ENCODE measurements around the gene RYR2. TPM values are rescaled to one million over a fixed set of nuclear protein-coding genes. Genes with fewer than 3 reads are reported as not detected.

RYR2 gene
- total RNA-seq, 1 experiment from 2014 or later = 2.8 TPM

DNA sequence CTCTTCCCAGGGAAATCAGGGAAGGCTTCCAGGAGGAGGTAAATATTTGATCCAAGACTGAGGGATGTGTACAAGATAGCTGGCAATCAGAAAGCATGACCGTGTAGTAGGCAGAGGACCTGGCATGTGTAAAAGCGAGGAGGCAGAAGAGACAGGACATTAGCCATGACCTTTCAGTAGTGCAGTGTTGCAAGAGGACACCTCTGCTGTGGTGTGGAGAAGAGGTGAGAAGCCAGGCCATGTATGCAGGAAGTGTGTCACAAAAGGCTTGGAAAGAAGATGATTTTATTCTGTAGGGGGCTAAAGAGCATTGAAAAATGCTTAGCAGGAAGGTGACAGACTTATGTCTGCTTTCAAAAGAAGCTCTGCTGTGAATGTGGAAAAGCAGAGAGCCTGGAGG lies 467.8 kb downstream of the RYR2 start:
- H3K9me3 ChIP-seq (ENCODE audit: low read depth, low read length, poor library complexity, severe bottlenecking) = no peaks in the 10 kb centered on the region
- H3K36me3 ChIP-seq (ENCODE audit: insufficient read depth, low read length, poor library complexity, severe bottlenecking) = no peaks in the 10 kb centered on the region
- ChIA-PET CTCF (no interaction called here), POLR2A (ENCODE audit: low non-redundant PET) (no interaction called here)
- DNase-seq (ENCODE audit: low spot score) = no peak
- intact Hi-C loops (cut with micrococcal nuclease; ENCODE audit: unreplicated experiment) = no loop called here
- no peaks in the 10 kb centered on the region for H3K4me1 ChIP-seq (ENCODE audit: insufficient read depth, low read length, poor library complexity, severe bottlenecking)
- H3K27ac ChIP-seq (ENCODE audit: low read depth, low read length, poor library complexity, severe bottlenecking) = no peak overlapping the region
- no peak overlapping the region for H3K4me3 ChIP-seq (ENCODE audit: low read depth, low read length, poor library complexity, severe bottlenecking)
- TF ChIP-seq EZH2 (IDR thresholded peaks at IDR 0.05; ENCODE audit: borderline replicate concordance, low read depth, low read length, poor library complexity, severe bottlenecking) = no peak
- TF ChIP-seq, protein P1, sequence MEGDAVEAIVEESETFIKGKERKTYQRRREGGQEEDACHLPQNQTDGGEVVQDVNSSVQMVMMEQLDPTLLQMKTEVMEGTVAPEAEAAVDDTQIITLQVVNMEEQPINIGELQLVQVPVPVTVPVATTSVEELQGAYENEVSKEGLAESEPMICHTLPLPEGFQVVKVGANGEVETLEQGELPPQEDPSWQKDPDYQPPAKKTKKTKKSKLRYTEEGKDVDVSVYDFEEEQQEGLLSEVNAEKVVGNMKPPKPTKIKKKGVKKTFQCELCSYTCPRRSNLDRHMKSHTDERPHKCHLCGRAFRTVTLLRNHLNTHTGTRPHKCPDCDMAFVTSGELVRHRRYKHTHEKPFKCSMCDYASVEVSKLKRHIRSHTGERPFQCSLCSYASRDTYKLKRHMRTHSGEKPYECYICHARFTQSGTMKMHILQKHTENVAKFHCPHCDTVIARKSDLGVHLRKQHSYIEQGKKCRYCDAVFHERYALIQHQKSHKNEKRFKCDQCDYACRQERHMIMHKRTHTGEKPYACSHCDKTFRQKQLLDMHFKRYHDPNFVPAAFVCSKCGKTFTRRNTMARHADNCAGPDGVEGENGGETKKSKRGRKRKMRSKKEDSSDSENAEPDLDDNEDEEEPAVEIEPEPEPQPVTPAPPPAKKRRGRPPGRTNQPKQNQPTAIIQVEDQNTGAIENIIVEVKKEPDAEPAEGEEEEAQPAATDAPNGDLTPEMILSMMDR (conservative IDR thresholded peaks at IDR 0.05; ENCODE audit: low read depth, low read length) = no peak
- no peaks in the 10 kb centered on the region for H3K27me3 ChIP-seq (replicated peaks; ENCODE audit: insufficient read depth, low read depth, low read length, poor library complexity)
- no TSS peak for BruUV-seq (replicated peaks)

DNA sequence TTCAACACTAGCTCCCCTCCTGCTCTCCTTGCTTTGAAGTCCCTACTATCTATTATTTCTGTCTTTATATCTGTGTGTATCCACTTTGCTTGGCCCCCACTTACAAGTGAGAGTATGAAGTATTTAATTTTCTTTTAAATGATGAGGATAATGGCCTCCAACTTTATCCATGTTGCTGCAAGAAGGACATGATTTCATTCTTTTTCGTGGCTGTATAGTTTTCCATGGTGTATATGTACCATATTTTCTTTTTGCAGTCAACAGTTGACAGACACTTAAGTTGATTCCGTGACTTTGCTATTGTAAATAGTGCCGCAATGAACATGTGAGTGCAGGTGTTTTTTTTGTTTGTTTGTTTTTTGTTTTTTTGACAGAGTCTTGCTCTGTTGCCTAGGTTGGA lies 483.1 kb downstream of the RYR2 start:
- no TSS peak for BruUV-seq (replicated peaks)
- POLR2A ChIA-PET (ENCODE audit: low non-redundant PET) = no interaction called here
- CTCF ChIA-PET = no interaction called here

DNA sequence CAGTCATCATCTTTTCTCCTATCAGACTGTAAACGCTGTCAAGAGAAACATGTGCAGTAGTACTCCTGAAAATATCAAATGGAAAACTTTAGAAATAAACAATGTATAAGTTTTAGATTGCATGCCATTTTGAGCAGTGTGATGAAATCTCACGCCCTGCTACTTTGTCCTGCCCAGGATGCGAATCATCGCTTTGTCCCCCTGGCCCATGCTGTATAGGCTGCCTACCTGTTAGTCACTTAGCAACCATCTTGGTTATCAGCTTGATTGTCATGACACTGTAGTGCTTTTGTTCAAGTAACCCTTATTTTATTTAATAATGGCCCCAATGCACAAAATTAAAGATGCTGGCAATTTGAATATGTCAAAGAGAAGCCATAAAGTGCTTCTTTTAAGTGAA lies 485.8 kb downstream of the RYR2 start:
- Histone ChIP-seq H3K4me1 (ENCODE audit: insufficient read depth, low read length, poor library complexity, severe bottlenecking) (no peaks in the 10 kb centered on the region), H3K9me3 (ENCODE audit: low read depth, low read length, poor library complexity, severe bottlenecking) (no peaks in the 10 kb centered on the region), H3K36me3 (ENCODE audit: insufficient read depth, low read length, poor library complexity, severe bottlenecking) (no peaks in the 10 kb centered on the region), H3K27me3 (replicated peaks; ENCODE audit: insufficient read depth, low read depth, low read length, poor library complexity) (no peaks in the 10 kb centered on the region), H3K4me3 (ENCODE audit: low read depth, low read length, poor library complexity, severe bottlenecking) (no peak overlapping the region), H3K27ac (ENCODE audit: low read depth, low read length, poor library complexity, severe bottlenecking) (no peak overlapping the region)
- POLR2A ChIA-PET (ENCODE audit: low non-redundant PET) = no interaction called here
- intact Hi-C loops (cut with micrococcal nuclease; ENCODE audit: unreplicated experiment) = no loop called here
- no peak for TF ChIP-seq EZH2 (IDR thresholded peaks at IDR 0.05; ENCODE audit: borderline replicate concordance, low read depth, low read length, poor library complexity, severe bottlenecking)
- TF ChIP-seq, protein P1 (conservative IDR thresholded peaks at IDR 0.05; ENCODE audit: low read depth, low read length) = no peak
- no peak for DNase-seq (ENCODE audit: low spot score)
- BruUV-seq (replicated peaks) = no TSS peak
- CTCF ChIA-PET = no interaction called here

More for the DNA sequence above, 483.1 kb downstream of the RYR2 start:
- H3K9me3 ChIP-seq (ENCODE audit: low read depth, low read length, poor library complexity, severe bottlenecking) = no peaks in the 10 kb centered on the region
- intact Hi-C loops (cut with micrococcal nuclease; ENCODE audit: unreplicated experiment) = no loop called here
- TF ChIP-seq EZH2 (IDR thresholded peaks at IDR 0.05; ENCODE audit: borderline replicate concordance, low read depth, low read length, poor library complexity, severe bottlenecking) = no peak
- TF ChIP-seq, protein P1 (conservative IDR thresholded peaks at IDR 0.05; ENCODE audit: low read depth, low read length) = no peak
- no peaks in the 10 kb centered on the region for H3K27me3 ChIP-seq (replicated peaks; ENCODE audit: insufficient read depth, low read depth, low read length, poor library complexity)
- H3K36me3 ChIP-seq (ENCODE audit: insufficient read depth, low read length, poor library complexity, severe bottlenecking) = no peaks in the 10 kb centered on the region
- no peak overlapping the region for H3K4me3 ChIP-seq (ENCODE audit: low read depth, low read length, poor library complexity, severe bottlenecking)
- no peaks in the 10 kb centered on the region for H3K4me1 ChIP-seq (ENCODE audit: insufficient read depth, low read length, poor library complexity, severe bottlenecking)
- H3K27ac ChIP-seq (ENCODE audit: low read depth, low read length, poor library complexity, severe bottlenecking) = no peak overlapping the region
- no peak for DNase-seq (ENCODE audit: low spot score)

All from A673 (cell line).